Ishikawa (cell line): ENCODE measurements around the gene WIPF3.

Experiments used
- CEBPB ChIP-seq: IDR thresholded peaks from 2 replicates; pipeline ENCODE4 v1.6.1; 2012
- CREB1 ChIP-seq: IDR thresholded peaks from 2 replicates; pipeline ENCODE4 v1.6.1; 2012; ENCODE audit warnings: low read depth
- EGR1 ChIP-seq: IDR thresholded peaks from 2 replicates; pipeline ENCODE4 v1.6.1; 2012
- EP300 ChIP-seq: IDR thresholded peaks from 2 replicates; pipeline ENCODE4 v1.6.1; 2012; ENCODE audit warnings: borderline replicate concordance
- FOXM1 ChIP-seq: IDR thresholded peaks from 2 replicates; pipeline ENCODE4 v1.6.1; 2012; ENCODE audit warnings: low read depth, borderline replicate concordance
- MAX ChIP-seq: IDR thresholded peaks from 2 replicates; pipeline ENCODE4 v1.6.1; 2012
- NFIC ChIP-seq: IDR thresholded peaks from 2 replicates; pipeline ENCODE4 v1.6.1; 2012
- RAD21 ChIP-seq: IDR thresholded peaks from 2 replicates; pipeline ENCODE4 v1.6.1; 2012; ENCODE audit warnings: low read depth
- REST ChIP-seq: IDR thresholded peaks from 2 replicates; pipeline ENCODE4 v1.6.1; 2012; ENCODE audit warnings: low read depth, mild to moderate bottlenecking
- TAF1 ChIP-seq: IDR thresholded peaks from 2 replicates; pipeline ENCODE4 v1.6.1; 2012; ENCODE audit warnings: low read depth, mild to moderate bottlenecking
- TCF12 ChIP-seq: IDR thresholded peaks from 2 replicates; pipeline ENCODE4 v1.6.1; 2012; ENCODE audit warnings: low read depth
- TEAD4 ChIP-seq: IDR thresholded peaks from 2 replicates; pipeline ENCODE4 v1.6.1; 2012
- USF1 ChIP-seq: IDR thresholded peaks from 2 replicates; pipeline ENCODE4 v1.6.1; 2012
- YY1 ChIP-seq: IDR thresholded peaks from 2 replicates; pipeline ENCODE4 v1.6.1; 2012; ENCODE audit warnings: low read depth
- ZBTB7A ChIP-seq: IDR thresholded peaks from 2 replicates; pipeline ENCODE4 v1.6.1; 2012; ENCODE audit warnings: low read depth

Gene WIPF3

GRCh38 chr7:29857654-29858053 is 51.3 kb downstream of the WIPF3 start:
- TF ChIP-seq NFIC, result no peak
- TF ChIP-seq EP300, result no peak
- TF ChIP-seq CEBPB, result no peak
- no peak for TF ChIP-seq ZBTB7A
- no peak for TF ChIP-seq TCF12
- no peak for TF ChIP-seq MAX
- TF ChIP-seq FOXM1, result no peak
- TF ChIP-seq TAF1, result no peak

- TF ChIP-seq YY1, result no peak
- TF ChIP-seq EP300, result no peak
- TF ChIP-seq RAD21, result no peak
- no peak for TF ChIP-seq FOXM1
- TF ChIP-seq MAX, result no peak
- TF ChIP-seq NFIC, result no peak
- no peak for TF ChIP-seq EGR1
- no peak for TF ChIP-seq CREB1
- no peak for TF ChIP-seq TCF12
- TF ChIP-seq TEAD4, result no peak
- TF ChIP-seq TAF1, result no peak
- no peak for TF ChIP-seq REST
- no peak for TF ChIP-seq USF1
- no peak for TF ChIP-seq ZBTB7A
Observed at GRCh38 chr7:29858191-29858951, 52.1 kb downstream of the WIPF3 start.

- TF ChIP-seq FOXM1 (no peak), MAX (no peak), EP300 (no peak), USF1 (no peak), EGR1 (no peak), TCF12 (no peak), TAF1 (no peak), NFIC (no peak), REST (no peak), ZBTB7A (no peak)
Observed at GRCh38 chr7:29859104-29859503, 52.8 kb downstream of the WIPF3 start.

GRCh38 chr7:29859524-29860185 is 53.3 kb downstream of the WIPF3 start:
- TF ChIP-seq CEBPB (no peak), TEAD4 (no peak), TAF1 (no peak), MAX (no peak)

GRCh38 chr7:29860186-29860585 is 53.9 kb downstream of the WIPF3 start:
- TF ChIP-seq ZBTB7A (no peak), FOXM1 (no peak), CEBPB (no peak), TCF12 (no peak), TAF1 (no peak), MAX (no peak), TEAD4 (no peak), NFIC (no peak), CREB1 (no peak), RAD21 (no peak), EGR1 (no peak), USF1 (no peak), YY1 (no peak)
